ENCODE data around the gene SRGAP3.

Gene SRGAP3

GRCh38 chr3:9201266-9201665, 48.2 kb downstream of the SRGAP3 start:
- no peak for DNase-seq (ENCODE audit: low read depth)

GRCh38 chr3:9199775-9200174, 49.7 kb downstream of the SRGAP3 start:
- no peak for DNase-seq (ENCODE audit: low read depth)

- no peak for DNase-seq (ENCODE audit: low read depth)
Measured at GRCh38 chr3:9198899-9199335, 50.5 kb downstream of the SRGAP3 start.

- no peak for DNase-seq (ENCODE audit: low read depth)
Measured at GRCh38 chr3:9198261-9198660, 51.2 kb downstream of the SRGAP3 start.

GRCh38 chr3:9196020-9196419, 53.4 kb downstream of the SRGAP3 start:
- no peak for DNase-seq (ENCODE audit: low read depth)

GRCh38 chr3:9195390-9195789, 54.1 kb downstream of the SRGAP3 start:
- DNase-seq (ENCODE audit: low read depth), result no peak

GRCh38 chr3:9194509-9195184, 54.8 kb downstream of the SRGAP3 start:
- no peak for DNase-seq (ENCODE audit: low read depth)

- no peak for DNase-seq (ENCODE audit: low read depth)
Measured at GRCh38 chr3:9193633-9194195, 55.7 kb downstream of the SRGAP3 start.

- no peak for DNase-seq (ENCODE audit: low read depth)
Measured at GRCh38 chr3:9193211-9193610, 56.2 kb downstream of the SRGAP3 start.

GRCh38 chr3:9192248-9193025, 57.0 kb downstream of the SRGAP3 start:
- DNase-seq (ENCODE audit: low read depth), result no peak

GRCh38 chr3:9190276-9190675, 59.2 kb downstream of the SRGAP3 start:
- DNase-seq (ENCODE audit: low read depth), result no peak

- no peak for DNase-seq (ENCODE audit: low read depth)
Measured at GRCh38 chr3:9188583-9188982, 60.9 kb downstream of the SRGAP3 start.

- no peak for DNase-seq (ENCODE audit: low read depth)
Measured at GRCh38 chr3:9185701-9186100, 63.7 kb downstream of the SRGAP3 start.

- no peak for DNase-seq (ENCODE audit: low read depth)
Measured at GRCh38 chr3:9185046-9185445, 64.4 kb downstream of the SRGAP3 start.

- DNase-seq (ENCODE audit: low read depth), result no peak
Measured at GRCh38 chr3:9184461-9184835, 65.0 kb downstream of the SRGAP3 start.

- DNase-seq (ENCODE audit: low read depth), result no peak
Measured at GRCh38 chr3:9183811-9184460, 65.5 kb downstream of the SRGAP3 start.

- DNase-seq (ENCODE audit: low read depth), result no peak
Measured at GRCh38 chr3:9183011-9183410, 66.4 kb downstream of the SRGAP3 start.

GRCh38 chr3:9180764-9181117, 68.7 kb downstream of the SRGAP3 start:
- no peak for DNase-seq (ENCODE audit: low read depth)

GRCh38 chr3:9179826-9180763, 69.4 kb downstream of the SRGAP3 start:
- DNase-seq (ENCODE audit: low read depth), result no peak

- DNase-seq (ENCODE audit: low read depth), result no peak
Measured at GRCh38 chr3:9178697-9179096, 70.7 kb downstream of the SRGAP3 start.

- no peak for DNase-seq (ENCODE audit: low read depth)
Measured at GRCh38 chr3:9175421-9175820, 74.0 kb downstream of the SRGAP3 start.

- DNase-seq (ENCODE audit: low read depth), result no peak
Measured at GRCh38 chr3:9173445-9173844, 76.0 kb downstream of the SRGAP3 start.

Data from non-pigmented ciliary epithelial cell (primary cell).